GM21723 (cell line): ENCODE results near the gene ANXA10.
"Not testable (repeated sequence)": the region's sequence is repeated elsewhere in the genome, so short reads cannot be mapped to it uniquely, and the experiment has no call there.

Experiments
- ATAC-seq: cut with Tn5 transposase; IDR thresholded peaks from one replicate; pipeline ENCODE4 v1.9.1; 2021; ENCODE audit warnings: mild to moderate bottlenecking, moderate library complexity; ENCODE audit not compliant: unreplicated experiment

Gene ANXA10

DNA sequence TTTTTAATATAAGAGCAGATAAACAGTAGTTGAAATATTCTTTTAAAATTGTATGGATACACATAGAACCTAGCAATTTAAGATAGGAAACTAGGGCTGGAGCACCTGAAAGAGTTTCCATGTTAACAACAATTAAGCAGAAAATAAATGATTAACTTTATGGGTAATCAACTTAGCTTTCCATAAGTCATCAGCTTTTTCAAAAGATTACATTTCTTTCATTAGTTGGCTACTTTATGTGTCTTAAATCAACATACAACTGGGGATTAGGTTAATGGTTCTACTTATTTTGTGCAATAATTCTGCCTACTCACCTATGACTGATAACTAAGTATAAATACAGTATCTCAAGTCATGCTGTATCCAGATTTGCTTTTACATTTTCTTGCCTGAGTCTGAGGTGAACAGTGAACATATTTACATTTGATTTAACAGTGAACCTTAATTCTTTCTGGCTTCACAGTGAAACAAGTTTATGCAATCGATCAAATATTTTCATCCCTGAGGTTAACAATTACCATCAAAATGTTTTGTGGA, at the start of gene ANXA10:
ANXA10 (plus strand) TSS at position 362 of the 537 bp plus-strand sequence; CDS start at position 526, 164 bp downstream.
- no peak for ATAC-seq

GRCh38 chr4:168045354-168045753, 47.0 kb upstream of the ANXA10 start:
- ATAC-seq, result no peak

GRCh38 chr4:168050002-168050401, 42.3 kb upstream of the ANXA10 start:
- no peak for ATAC-seq

DNA sequence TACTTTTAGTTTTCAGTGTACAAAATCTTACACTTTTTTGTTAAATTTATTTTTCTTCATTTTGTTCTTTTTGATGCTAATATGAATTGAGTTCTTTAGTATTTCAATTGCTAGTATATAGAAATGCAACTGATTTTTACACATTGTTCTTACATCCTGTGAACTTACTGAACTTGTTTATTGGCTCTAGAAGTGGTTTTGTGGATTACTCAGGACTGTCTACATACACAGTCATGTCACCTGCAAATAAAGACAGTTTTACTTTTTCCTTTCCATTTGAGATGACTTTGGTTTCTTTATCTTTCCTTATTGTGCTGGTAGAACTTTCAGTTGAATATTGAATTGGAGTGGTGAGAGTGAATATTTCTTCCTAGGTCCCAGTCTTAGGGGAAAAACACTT, 40.8 kb upstream of the ANXA10 start:
- no peak for ATAC-seq

DNA sequence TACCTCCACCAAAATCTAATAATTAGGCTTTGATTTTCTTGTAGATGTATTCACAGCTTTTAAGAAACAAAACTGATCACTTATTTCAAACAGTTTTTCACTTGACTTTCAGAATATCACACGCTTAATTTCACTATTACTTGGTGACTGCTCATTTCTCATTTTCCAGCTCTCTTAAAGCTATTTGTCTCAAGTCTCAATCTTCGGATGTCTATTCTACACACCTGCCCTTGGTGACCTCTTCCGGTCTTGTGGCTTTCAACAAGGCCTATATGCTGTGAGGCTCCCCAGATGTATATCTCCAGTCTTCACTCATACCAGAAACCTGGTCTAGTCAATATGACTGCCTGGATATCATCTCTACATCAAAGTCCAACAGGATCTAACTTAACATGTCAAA, 34.9 kb upstream of the ANXA10 start:
- peak; percentile 95 for ATAC-seq

- no peak for ATAC-seq
Measured at GRCh38 chr4:168059251-168059650, 33.1 kb upstream of the ANXA10 start.

DNA sequence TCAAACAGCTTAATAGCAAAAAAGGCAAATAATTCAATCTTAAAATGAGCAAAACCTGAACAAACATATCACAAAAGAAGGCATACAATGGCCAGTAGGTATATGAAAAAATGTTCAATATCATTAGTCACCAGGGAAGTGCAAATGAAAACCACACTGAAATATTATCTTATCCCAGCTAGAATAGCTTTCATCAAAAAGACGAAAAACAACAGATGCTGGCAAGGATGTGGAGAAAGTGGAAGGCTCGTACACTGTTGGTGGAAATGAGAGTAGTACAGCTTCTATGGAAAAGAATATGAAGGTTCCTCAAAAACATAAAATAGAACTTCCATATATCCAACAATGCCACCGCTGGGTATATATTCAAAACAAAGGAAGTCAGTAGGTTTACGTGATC, 29.3 kb upstream of the ANXA10 start:
- ATAC-seq, result no peak

DNA sequence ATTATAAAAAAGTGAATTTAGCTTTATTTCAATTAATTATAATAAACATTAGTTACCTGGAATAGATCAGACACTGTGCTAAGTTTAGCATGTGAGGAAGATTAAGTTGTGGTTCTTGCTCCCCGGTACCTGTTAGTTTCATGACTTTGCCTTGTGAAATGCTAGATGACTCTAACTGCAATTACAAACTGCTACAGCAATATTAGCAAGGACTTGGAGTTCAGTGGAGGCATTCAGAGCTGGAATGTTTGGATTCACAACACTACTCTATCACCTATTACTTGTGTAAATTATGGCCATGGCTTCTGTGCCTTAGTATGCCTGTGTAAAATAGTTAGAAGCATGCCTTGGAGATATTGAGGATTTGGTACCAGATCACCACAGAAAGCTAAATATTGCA, 21.4 kb upstream of the ANXA10 start:
- ATAC-seq, result no peak

DNA sequence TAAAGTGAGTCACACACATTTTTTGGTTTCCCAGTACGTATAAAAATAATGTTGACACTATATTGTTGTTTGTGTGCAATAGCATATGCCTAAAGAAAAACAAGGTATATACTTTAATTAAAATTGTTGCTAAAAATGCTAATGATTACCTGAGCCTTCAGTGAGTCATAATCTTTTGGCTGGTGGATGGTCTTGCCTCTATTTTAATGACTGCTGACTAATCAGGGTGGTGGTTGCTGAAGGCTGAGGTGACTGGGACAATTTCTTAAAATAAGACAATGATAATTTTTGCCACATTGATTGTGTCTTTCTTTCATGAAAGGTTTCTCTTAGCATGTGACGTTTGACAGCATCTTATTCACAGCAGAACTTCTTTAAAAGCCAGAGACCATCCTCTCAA, 21.0 kb upstream of the ANXA10 start:
- ATAC-seq, result no peak

GRCh38 chr4:168074861-168075260, 17.5 kb upstream of the ANXA10 start:
- no peak for ATAC-seq

- ATAC-seq, result peak; percentile 83
Measured at GRCh38 chr4:168076989-168077725, 15.2 kb upstream of the ANXA10 start.

DNA sequence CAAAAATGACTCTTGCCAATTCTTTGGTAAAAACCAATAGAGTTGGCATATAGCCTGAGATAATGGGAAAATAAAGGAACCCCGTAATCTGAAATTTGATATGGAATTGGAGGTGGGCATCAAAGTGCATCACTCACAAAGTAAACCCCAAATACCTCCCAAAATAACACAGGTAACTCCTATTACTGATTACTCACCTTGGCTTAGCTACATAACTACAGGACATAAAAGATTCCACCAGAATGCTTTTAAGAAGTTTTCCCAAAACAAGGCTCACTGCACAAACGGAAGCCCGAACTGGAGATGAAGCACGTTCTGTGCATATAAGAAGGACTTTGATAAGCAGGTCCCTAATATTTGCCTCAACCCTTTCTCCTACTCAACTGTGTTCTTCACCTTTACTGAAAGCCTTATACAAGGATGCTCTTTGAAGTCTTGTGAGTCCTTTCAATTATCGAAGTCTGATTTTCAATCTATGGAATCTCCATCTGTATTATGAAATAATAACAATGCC, 14.6 kb upstream of the ANXA10 start:
- ATAC-seq, result no peak

- no peak for ATAC-seq
Measured at GRCh38 chr4:168082379-168082778, 10.0 kb upstream of the ANXA10 start.

DNA sequence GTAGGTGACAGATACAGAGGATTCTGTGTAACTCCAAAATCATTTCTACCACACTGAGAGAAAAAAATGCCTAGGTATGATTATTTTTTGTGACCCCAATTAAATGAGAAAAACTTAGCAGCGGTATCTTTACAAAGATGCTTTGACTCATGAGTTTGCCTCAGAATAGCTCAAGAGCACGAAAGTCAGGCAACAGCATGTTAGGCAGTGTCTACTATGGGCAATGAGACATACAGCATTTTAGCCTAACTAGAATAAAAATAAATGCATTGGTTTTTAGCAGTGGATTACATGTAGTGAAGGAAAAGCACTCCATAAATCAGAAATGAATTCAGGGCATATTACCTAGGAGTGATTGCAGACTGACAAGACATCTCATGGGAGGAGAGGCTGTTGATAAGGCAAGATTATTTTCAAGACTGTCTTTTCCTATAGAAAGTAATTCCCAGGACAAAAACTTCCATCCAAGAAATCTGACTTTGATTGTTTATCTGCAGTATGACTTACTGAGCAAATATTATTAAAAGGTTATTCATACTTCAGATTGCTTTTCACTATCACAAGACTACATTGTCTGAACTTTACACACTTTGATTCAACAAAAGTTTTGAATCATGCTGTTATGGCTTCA, 3.6 kb downstream of the ANXA10 start:
- no peak for ATAC-seq

DNA sequence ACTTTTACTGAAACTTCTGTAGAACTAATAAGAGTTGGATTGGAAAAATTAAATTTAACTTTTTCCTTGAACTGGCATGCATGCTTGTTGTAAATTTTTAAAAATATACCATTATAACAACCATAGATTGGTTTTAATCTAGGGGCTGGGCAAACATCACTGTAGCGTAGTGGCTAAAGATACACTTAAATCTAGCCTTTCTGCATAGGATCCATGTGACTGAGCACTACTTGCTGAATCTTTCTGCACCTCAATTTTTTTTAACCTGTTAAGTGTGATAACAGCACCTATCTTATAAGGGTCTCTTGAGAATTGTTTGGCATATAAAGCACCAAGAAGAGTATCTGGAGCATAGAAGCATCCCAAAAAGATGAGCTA, 4.1 kb downstream of the ANXA10 start:
- ATAC-seq, result no peak

GRCh38 chr4:168097161-168097560, 4.8 kb downstream of the ANXA10 start:
- no peak for ATAC-seq

- no peak for ATAC-seq
Measured at GRCh38 chr4:168098248-168098717, 5.9 kb downstream of the ANXA10 start.

DNA sequence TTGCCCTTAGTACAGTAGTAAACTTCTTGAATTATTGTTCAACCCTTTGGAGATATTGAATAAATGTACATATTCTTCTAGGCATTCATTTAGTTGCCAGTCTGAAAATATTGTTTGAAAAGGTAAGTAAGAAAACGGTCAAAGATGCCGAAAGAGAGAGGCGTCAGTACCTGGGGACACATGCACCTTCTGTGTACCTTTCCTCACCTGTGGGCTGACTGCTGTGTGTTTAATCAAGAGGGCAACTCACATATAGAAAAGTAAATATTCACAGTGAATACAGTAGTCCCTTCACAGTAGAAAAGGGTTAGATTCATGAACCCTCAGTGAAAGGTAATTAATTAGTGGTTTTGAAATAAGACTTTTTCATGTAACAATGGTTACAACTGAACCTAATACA, 6.9 kb downstream of the ANXA10 start:
- no peak for ATAC-seq

GRCh38 chr4:168101026-168101425, 8.7 kb downstream of the ANXA10 start:
- ATAC-seq, result no peak

- ATAC-seq, result no peak
Measured at GRCh38 chr4:168102403-168102802, 10.1 kb downstream of the ANXA10 start.

- ATAC-seq, result no peak
Measured at GRCh38 chr4:168109527-168109926, 17.2 kb downstream of the ANXA10 start.

GRCh38 chr4:168113059-168113458, 20.7 kb downstream of the ANXA10 start:
- not testable (repeated sequence) for ATAC-seq
